ENCODE measurements around the gene TRIB2. TPM values are rescaled to one million over a fixed set of nuclear protein-coding genes. Genes with fewer than 3 reads are reported as not detected.

The TRIB2 gene
- total and polyA plus RNA-seq, 3 experiments from 2014 or later: 9.4 to 48.6 (median 9.6) TPM

- POLR2A ChIA-PET: no interaction called here
- CTCF ChIA-PET: interaction anchor here (0.7 kb wide), 1 partner anchor 10 kb away, joined by 3 read pairs; no protein-coding TSS in a partner anchor
- DNase-seq: no peak
- no peaks in the 10 kb centered on the region for H3K9me3 ChIP-seq (ENCODE audit: low read length)
- no peak overlapping the region for H3K4me3 ChIP-seq (ENCODE audit: low read length)
- Mint-ChIP-seq H3K36me3 (peaks cover 0 to 10% (median 0%) of the 10 kb centered on the region in 3 donors), H3K4me3 (no peak overlapping the region), H3K9me3 (peaks cover 0 to 7% (median 0%) of the 10 kb centered on the region in 5 donors), H3K27ac (no peak overlapping the region), H3K27me3 (peaks cover 19 to 33% of the 10 kb centered on the region in 2 donors), H3K4me1 (peaks cover 0 to under 1% (median under 1%) of the 10 kb centered on the region in 3 donors)
- no peaks in the 10 kb centered on the region for H3K36me3 ChIP-seq (ENCODE audit: insufficient read depth, low read length)
- H3K4me1 ChIP-seq (ENCODE audit: insufficient read depth, low read length): no peaks in the 10 kb centered on the region
- no peaks in the 10 kb centered on the region for H3K27me3 ChIP-seq (ENCODE audit: insufficient read depth, low read length, poor library complexity, severe bottlenecking)
- no peak overlapping the region for H3K27ac ChIP-seq (ENCODE audit: low read depth, low read length)
Observed at GRCh38 chr2:12766421-12766879, 49.7 kb downstream of the TRIB2 start.

GRCh38 chr2:12767541-12767940, 50.8 kb downstream of the TRIB2 start:
- CTCF ChIA-PET: interaction anchor here (0.9 kb wide), 1 partner anchor 12 kb away, joined by 4 read pairs; no protein-coding TSS in a partner anchor
- Mint-ChIP-seq H3K27ac (no peak overlapping the region), H3K4me3 (no peak overlapping the region), H3K27me3 (peaks cover 26 to 33% of the 10 kb centered on the region in 2 donors), H3K9me3 (peaks cover 0 to 7% (median 0%) of the 10 kb centered on the region in 5 donors), H3K36me3 (peaks cover 0 to 10% (median 0%) of the 10 kb centered on the region in 3 donors), H3K4me1 (no peaks in the 10 kb centered on the region)
- Histone ChIP-seq H3K4me1 (ENCODE audit: insufficient read depth, low read length) (no peaks in the 10 kb centered on the region), H3K9me3 (ENCODE audit: low read length) (no peaks in the 10 kb centered on the region), H3K36me3 (ENCODE audit: insufficient read depth, low read length) (no peaks in the 10 kb centered on the region), H3K4me3 (ENCODE audit: low read length) (no peak overlapping the region), H3K27ac (ENCODE audit: low read depth, low read length) (no peak overlapping the region), H3K27me3 (ENCODE audit: insufficient read depth, low read length, poor library complexity, severe bottlenecking) (no peaks in the 10 kb centered on the region)
- POLR2A ChIA-PET: no interaction called here
- DNase-seq: no peak

- Mint-ChIP-seq H3K27ac (peak overlapping the region in 1 of 8 donors; percentile 6), H3K27me3 (peaks cover 25 to 33% of the 10 kb centered on the region in 2 donors), H3K9me3 (peaks cover 0 to 7% (median 0%) of the 10 kb centered on the region in 5 donors), H3K4me3 (no peak overlapping the region), H3K4me1 (no peaks in the 10 kb centered on the region), H3K36me3 (peaks cover 0 to 10% (median 0%) of the 10 kb centered on the region in 3 donors)
- H3K27me3 ChIP-seq (ENCODE audit: insufficient read depth, low read length, poor library complexity, severe bottlenecking): no peaks in the 10 kb centered on the region
- H3K4me3 ChIP-seq (ENCODE audit: low read length): no peak overlapping the region
- ChIA-PET POLR2A (no interaction called here), CTCF (interaction anchor here (0.9 kb wide), 1 partner anchor 11 kb away, joined by 4 read pairs; no protein-coding TSS in a partner anchor)
- H3K36me3 ChIP-seq (ENCODE audit: insufficient read depth, low read length): no peaks in the 10 kb centered on the region
- H3K27ac ChIP-seq (ENCODE audit: low read depth, low read length): no peak overlapping the region
- no peaks in the 10 kb centered on the region for H3K4me1 ChIP-seq (ENCODE audit: insufficient read depth, low read length)
- DNase-seq: no peak
- no peaks in the 10 kb centered on the region for H3K9me3 ChIP-seq (ENCODE audit: low read length)
Observed at GRCh38 chr2:12767996-12768624, 51.4 kb downstream of the TRIB2 start.

GRCh38 chr2:12769492-12770105, 52.9 kb downstream of the TRIB2 start:
- peaks cover 0 to 3% (median 0%) of the 10 kb centered on the region in 5 donors for H3K9me3 Mint-ChIP-seq
- H3K27ac Mint-ChIP-seq: no peak overlapping the region
- no peaks in the 10 kb centered on the region for H3K4me1 Mint-ChIP-seq
- no peak overlapping the region for H3K27ac ChIP-seq (ENCODE audit: low read depth, low read length)
- ChIA-PET POLR2A (no interaction called here), CTCF (no interaction called here)
- H3K9me3 ChIP-seq (ENCODE audit: low read length): no peaks in the 10 kb centered on the region
- no peak for DNase-seq
- no peaks in the 10 kb centered on the region for H3K27me3 ChIP-seq (ENCODE audit: insufficient read depth, low read length, poor library complexity, severe bottlenecking)
- no peak overlapping the region for H3K4me3 ChIP-seq (ENCODE audit: low read length)
- no peak overlapping the region for H3K4me3 Mint-ChIP-seq
- H3K27me3 Mint-ChIP-seq: peaks cover 24 to 33% of the 10 kb centered on the region in 2 donors
- no peaks in the 10 kb centered on the region for H3K4me1 ChIP-seq (ENCODE audit: insufficient read depth, low read length)
- H3K36me3 ChIP-seq (ENCODE audit: insufficient read depth, low read length): no peaks in the 10 kb centered on the region
- H3K36me3 Mint-ChIP-seq: peaks cover 0 to 4% (median 0%) of the 10 kb centered on the region in 3 donors

GRCh38 chr2:12770300-12770968, 53.7 kb downstream of the TRIB2 start:
- Histone ChIP-seq H3K4me3 (ENCODE audit: low read length) (no peak overlapping the region), H3K36me3 (ENCODE audit: insufficient read depth, low read length) (no peaks in the 10 kb centered on the region), H3K27me3 (ENCODE audit: insufficient read depth, low read length, poor library complexity, severe bottlenecking) (no peaks in the 10 kb centered on the region), H3K4me1 (ENCODE audit: insufficient read depth, low read length) (no peaks in the 10 kb centered on the region), H3K9me3 (ENCODE audit: low read length) (no peaks in the 10 kb centered on the region), H3K27ac (ENCODE audit: low read depth, low read length) (no peak overlapping the region)
- Mint-ChIP-seq H3K9me3 (peaks cover 0 to 3% (median 0%) of the 10 kb centered on the region in 5 donors), H3K36me3 (no peaks in the 10 kb centered on the region), H3K4me3 (no peak overlapping the region), H3K4me1 (no peaks in the 10 kb centered on the region), H3K27ac (no peak overlapping the region), H3K27me3 (peaks cover 24 to 33% of the 10 kb centered on the region in 2 donors)
- ChIA-PET CTCF (no interaction called here), POLR2A (no interaction called here)
- DNase-seq: no peak

GRCh38 chr2:12771154-12771553, 54.4 kb downstream of the TRIB2 start:
- Mint-ChIP-seq H3K27ac (no peak overlapping the region), H3K27me3 (peaks cover 24 to 33% of the 10 kb centered on the region in 2 donors), H3K4me3 (no peak overlapping the region), H3K36me3 (no peaks in the 10 kb centered on the region), H3K9me3 (peaks cover 0 to 3% (median 0%) of the 10 kb centered on the region in 5 donors), H3K4me1 (no peaks in the 10 kb centered on the region)
- Histone ChIP-seq H3K4me3 (ENCODE audit: low read length) (no peak overlapping the region), H3K9me3 (ENCODE audit: low read length) (no peaks in the 10 kb centered on the region), H3K27ac (ENCODE audit: low read depth, low read length) (no peak overlapping the region), H3K36me3 (ENCODE audit: insufficient read depth, low read length) (no peaks in the 10 kb centered on the region), H3K27me3 (ENCODE audit: insufficient read depth, low read length, poor library complexity, severe bottlenecking) (no peaks in the 10 kb centered on the region), H3K4me1 (ENCODE audit: insufficient read depth, low read length) (no peaks in the 10 kb centered on the region)
- ChIA-PET CTCF (no interaction called here), POLR2A (no interaction called here)
- DNase-seq: no peak

- ChIA-PET POLR2A (no interaction called here), CTCF (interaction anchor here (0.6 to 1.2 kb wide), 2 partner anchors 14 to 37 kb away, joined by 3 to 4 read pairs; no protein-coding TSS in a partner anchor)
- no peaks in the 10 kb centered on the region for H3K27me3 ChIP-seq (ENCODE audit: insufficient read depth, low read length, poor library complexity, severe bottlenecking)
- no peaks in the 10 kb centered on the region for H3K36me3 ChIP-seq (ENCODE audit: insufficient read depth, low read length)
- no peaks in the 10 kb centered on the region for H3K4me1 ChIP-seq (ENCODE audit: insufficient read depth, low read length)
- Mint-ChIP-seq H3K9me3 (peaks cover 0 to 3% (median 0%) of the 10 kb centered on the region in 5 donors), H3K27ac (no peak overlapping the region), H3K36me3 (no peaks in the 10 kb centered on the region), H3K4me1 (no peaks in the 10 kb centered on the region), H3K4me3 (no peak overlapping the region), H3K27me3 (peaks cover 20 to 21% of the 10 kb centered on the region in 2 donors)
- no peaks in the 10 kb centered on the region for H3K9me3 ChIP-seq (ENCODE audit: low read length)
- no peak overlapping the region for H3K27ac ChIP-seq (ENCODE audit: low read depth, low read length)
- no peak for DNase-seq
- no peak overlapping the region for H3K4me3 ChIP-seq (ENCODE audit: low read length)
Observed at GRCh38 chr2:12773586-12774394, 57.1 kb downstream of the TRIB2 start.
